Activated B cell treated with CpG ODN at 0.5 μM for 24 hours (primary cell): ENCODE data around the gene CTNNB1. TPM values are rescaled to one million over a fixed set of nuclear protein-coding genes. Genes with fewer than 3 reads are reported as not detected.

Source experiments
- ATAC-seq: fragments of 200-7000 bp; cut with Tn5 transposase; one replicate; pipeline ENCODE4 v1.10.0; 2021; ENCODE audit warnings: low read depth, mild to moderate bottlenecking, moderate library complexity
- CTCF ChIA-PET: fragments of 350-600 bp; sonication (Branson Sonifier 250); formaldehyde crosslinking; loops from one replicate; lab custom pipeline; 2021; ENCODE audit warnings: antibody characterized with exemption; lab: Charles Lee
- POLR2A ChIA-PET: fragments of 350-600 bp; sonication (Branson Sonifier 250); formaldehyde crosslinking; loops from one replicate; lab custom pipeline; 2021; ENCODE audit warnings: antibody characterized with exemption; lab: Charles Lee
- DNase-seq: peaks from one replicate; pipeline ENCODE4 v3.0.0; 2022
- H3K27ac Mint-ChIP-seq: one replicate; pipeline ENCODE4 v1.8.0; 2020; ENCODE audit warnings: mixed read lengths
- H3K27me3 Mint-ChIP-seq: one replicate; pipeline ENCODE4 v1.8.0; 2021; ENCODE audit warnings: mixed read lengths
- H3K36me3 Mint-ChIP-seq: one replicate; pipeline ENCODE4 v1.8.0; 2021; ENCODE audit warnings: low read depth, mixed read lengths
- H3K4me1 Mint-ChIP-seq: one replicate; pipeline ENCODE4 v1.8.0; 2021; ENCODE audit warnings: mixed read lengths
- H3K4me3 Mint-ChIP-seq: one replicate; pipeline ENCODE4 v1.8.0; 2020; ENCODE audit warnings: mild to moderate bottlenecking, mixed read lengths
- H3K9me3 Mint-ChIP-seq: one replicate; pipeline ENCODE4 v1.8.0; 2020; ENCODE audit warnings: mixed read lengths
- CTCF ChIP-seq: fragments of 200-600 bp; IDR thresholded peaks from one replicate; pipeline ENCODE4 v1.8.0; 2022; ENCODE audit warnings: antibody characterized with exemption, mild to moderate bottlenecking
- intact Hi-C: fragments of 100-400 bp; cut with micrococcal nuclease; formaldehyde crosslinking; loops from one replicate; pipeline ENCODE4 v1.15.1; 2024
- total RNA-seq: library from RNA; stranded (reverse); gene quantifications from 2 replicates; pipeline ENCODE4 v1.2.3, GENCODE V29; 2022

The CTNNB1 gene
- total RNA-seq, 1 donor from 2014 or later = 164 TPM

GRCh38 chr3:41205591-41205990, 6.3 kb downstream of the CTNNB1 start:
- POLR2A ChIA-PET = no interaction called here
- Mint-ChIP-seq H3K27me3 (no peaks in the 10 kb centered on the region), H3K4me3 (no peak overlapping the region), H3K9me3 (no peaks in the 10 kb centered on the region), H3K36me3 (peaks cover 15% of the 10 kb centered on the region), H3K4me1 (peaks cover 90% of the 10 kb centered on the region), H3K27ac (no peak overlapping the region)
- intact Hi-C loops = loop anchor here (10.0 kb wide), 2 partner anchors 899 to 1379 kb away; partner anchors contain the start of gene SEC22C
- ATAC-seq (no peak), DNase-seq (no peak)
- no peak for TF ChIP-seq CTCF
- CTCF ChIA-PET = no interaction called here

- no peaks in the 10 kb centered on the region for H3K27me3 Mint-ChIP-seq
- peak overlapping the region; percentile 8 for H3K4me3 Mint-ChIP-seq
- DNase-seq = no peak
- ChIA-PET POLR2A (interaction anchor here (1.3 kb wide), 1 partner anchor 8 kb away, joined by 11 read pairs; the partner anchor contains the start of gene CTNNB1), CTCF (no interaction called here)
- intact Hi-C loops = loop anchor here (10.0 kb wide), 2 partner anchors 897 to 1377 kb away; partner anchors contain the start of gene SEC22C
- H3K4me1 Mint-ChIP-seq = peaks cover 89% of the 10 kb centered on the region
- no peaks in the 10 kb centered on the region for H3K9me3 Mint-ChIP-seq
- peaks cover 23% of the 10 kb centered on the region for H3K36me3 Mint-ChIP-seq
- TF ChIP-seq CTCF = no peak
- H3K27ac Mint-ChIP-seq = no peak overlapping the region
- no peak for ATAC-seq
Observed at GRCh38 chr3:41207355-41207754, 8.1 kb downstream of the CTNNB1 start.

GRCh38 chr3:41208507-41209220, 9.4 kb downstream of the CTNNB1 start:
- intact Hi-C loops = loop anchor here (10.0 kb wide), 2 partner anchors 896 to 1376 kb away; partner anchors contain the start of gene SEC22C
- DNase-seq = no peak
- H3K4me3 Mint-ChIP-seq = no peak overlapping the region
- no peak overlapping the region for H3K27ac Mint-ChIP-seq
- no peak for TF ChIP-seq CTCF
- H3K27me3 Mint-ChIP-seq = no peaks in the 10 kb centered on the region
- ATAC-seq = no peak
- no peaks in the 10 kb centered on the region for H3K9me3 Mint-ChIP-seq
- peaks cover 89% of the 10 kb centered on the region for H3K4me1 Mint-ChIP-seq
- ChIA-PET CTCF (no interaction called here), POLR2A (interaction anchor here (1.3 to 3.4 kb wide), 2 partner anchors 9 kb away, joined by 11 to 16 read pairs; partner anchors contain the start of gene CTNNB1)
- H3K36me3 Mint-ChIP-seq = peaks cover 25% of the 10 kb centered on the region

GRCh38 chr3:41209646-41210045, 10.3 kb downstream of the CTNNB1 start:
- TF ChIP-seq CTCF = no peak
- Mint-ChIP-seq H3K27ac (no peak overlapping the region), H3K36me3 (peaks cover 25% of the 10 kb centered on the region), H3K4me3 (no peak overlapping the region), H3K4me1 (peaks cover 89% of the 10 kb centered on the region), H3K27me3 (no peaks in the 10 kb centered on the region), H3K9me3 (no peaks in the 10 kb centered on the region)
- DNase-seq (no peak), ATAC-seq (no peak)
- ChIA-PET CTCF (interaction anchor here (1.3 kb wide), 1 partner anchor 11 kb away, joined by 5 read pairs; the partner anchor contains the start of gene CTNNB1), POLR2A (interaction anchor here (3.4 kb wide), 1 partner anchor 10 kb away, joined by 16 read pairs; the partner anchor contains the start of gene CTNNB1)
- intact Hi-C loops = loop anchor here (10.0 kb wide), 2 partner anchors 895 to 1375 kb away; partner anchors contain the start of gene SEC22C

GRCh38 chr3:41210966-41211365, 11.7 kb downstream of the CTNNB1 start:
- Mint-ChIP-seq H3K27me3 (no peaks in the 10 kb centered on the region), H3K9me3 (no peaks in the 10 kb centered on the region), H3K4me1 (peaks cover 88% of the 10 kb centered on the region), H3K36me3 (peaks cover 25% of the 10 kb centered on the region), H3K4me3 (no peak overlapping the region), H3K27ac (no peak overlapping the region)
- CTCF ChIA-PET = no interaction called here
- POLR2A ChIA-PET = interaction anchor here (3.4 kb wide), 1 partner anchor 11 kb away, joined by 16 read pairs; the partner anchor contains the start of gene CTNNB1
- no peak for ATAC-seq
- intact Hi-C loops = no loop called here
- no peak for DNase-seq
- no peak for TF ChIP-seq CTCF
